IgD-negative memory B cell (primary cell): Measurements from ENCODE around the gene SPATS2. TPM values are rescaled to one million over a fixed set of nuclear protein-coding genes. Genes with fewer than 3 reads are reported as not detected.
"Not testable (repeated sequence)": the region's sequence is repeated elsewhere in the genome, so short reads cannot be mapped to it uniquely, and the experiment has no call there.

Source experiments
- H3K27ac Mint-ChIP-seq, 3 donors: one replicate each; pipeline ENCODE4 v1.8.0; 2020 to 2022; ENCODE audit warnings: mild to moderate bottlenecking in 3 of 3, mixed read lengths in 3 of 3, moderate library complexity in 1 of 3
- H3K27me3 Mint-ChIP-seq: one replicate; pipeline ENCODE4 v1.8.0; 2021; ENCODE audit warnings: mixed read lengths
- H3K36me3 Mint-ChIP-seq: one replicate; pipeline ENCODE4 v1.8.0; 2020; ENCODE audit warnings: mild to moderate bottlenecking, mixed read lengths
- H3K4me1 Mint-ChIP-seq, 3 donors: one replicate each; pipeline ENCODE4 v1.8.0; 2020 to 2022; ENCODE audit warnings: mixed read lengths in 3 of 3, mild to moderate bottlenecking in 1 of 3
- H3K4me3 Mint-ChIP-seq, 4 donors: one replicate each; pipeline ENCODE4 v1.8.0; 2020 to 2022; ENCODE audit warnings: mild to moderate bottlenecking in 4 of 4, mixed read lengths in 4 of 4, moderate library complexity in 3 of 4
- H3K9me3 Mint-ChIP-seq, 3 donors: one replicate each; pipeline ENCODE4 v1.8.0; 2020 to 2021; ENCODE audit warnings: mixed read lengths in 3 of 3, mild to moderate bottlenecking in 1 of 3
- polyA plus RNA-seq: library from polyadenylated mRNA; unstranded; fragments of 300-500 nt; fragmentation: Illumina TruSeq; gene quantifications from one replicate; pipeline ENCODE4 v1.2.3, GENCODE V29; 2021

Gene SPATS2
- polyA plus RNA-seq, 1 donor from 2014 or later, result 19.3 TPM

GRCh38 chr12:49357103-49357678 lies 10.1 kb upstream of the SPATS2 start:
- Mint-ChIP-seq H3K4me1 (peaks cover 0 to 5% (median 5%) of the 10 kb centered on the region in 3 donors), H3K27me3 (peaks cover 29% of the 10 kb centered on the region), H3K36me3 (no peaks in the 10 kb centered on the region), H3K9me3 (no peaks in the 10 kb centered on the region), H3K27ac (no peak overlapping the region), H3K4me3 (no peak overlapping the region)

DNA sequence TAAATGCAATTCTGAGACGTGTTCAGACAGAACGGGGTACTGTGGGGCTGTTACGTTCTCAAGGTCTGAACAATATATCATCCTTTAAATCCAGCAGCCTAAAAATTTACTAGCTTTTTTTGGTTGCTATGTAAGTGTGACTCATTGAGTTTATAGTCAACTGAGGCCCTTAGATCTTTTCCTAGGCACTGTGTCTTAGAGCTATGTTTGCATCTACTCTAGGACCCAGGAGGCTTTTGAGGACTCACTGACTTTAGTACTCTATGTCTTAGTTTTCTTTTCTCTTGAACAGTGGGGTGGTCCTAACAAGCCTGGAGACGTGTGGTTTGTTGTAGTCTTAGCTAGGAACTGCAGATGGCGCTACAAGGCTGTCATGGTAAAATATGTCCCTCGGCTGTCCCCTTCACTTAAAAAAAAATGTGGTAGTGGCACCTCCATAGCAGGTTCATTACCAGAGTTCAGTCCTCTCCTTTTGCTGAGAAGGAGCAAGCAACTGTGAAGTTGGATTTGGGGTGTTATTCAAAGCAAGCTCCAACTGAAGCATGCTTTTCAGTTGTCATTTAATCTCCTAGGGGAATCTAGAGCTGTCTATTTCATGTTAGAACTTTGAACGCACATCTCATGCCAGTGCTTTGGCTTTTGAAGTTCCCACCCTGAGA lies 8.7 kb upstream of the SPATS2 start:
- H3K36me3 Mint-ChIP-seq, result no peaks in the 10 kb centered on the region
- peaks cover 18% of the 10 kb centered on the region for H3K27me3 Mint-ChIP-seq

GRCh38 chr12:49359671-49360070 lies 7.6 kb upstream of the SPATS2 start:
- Mint-ChIP-seq H3K36me3 (no peaks in the 10 kb centered on the region), H3K4me3 (no peak overlapping the region), H3K27me3 (peaks cover 13% of the 10 kb centered on the region), H3K9me3 (no peaks in the 10 kb centered on the region), H3K27ac (no peak overlapping the region), H3K4me1 (peaks cover 0 to 5% (median 0%) of the 10 kb centered on the region in 3 donors)

More for the DNA sequence above, 8.7 kb upstream of the SPATS2 start:
- H3K9me3 Mint-ChIP-seq, result no peaks in the 10 kb centered on the region
- peak overlapping the region in 1 of 3 donors; percentile 47 for H3K27ac Mint-ChIP-seq
- peaks cover 0 to 5% (median 0%) of the 10 kb centered on the region in 3 donors for H3K4me1 Mint-ChIP-seq
- H3K4me3 Mint-ChIP-seq, result peak overlapping the region in 1 of 4 donors; percentile 23

DNA sequence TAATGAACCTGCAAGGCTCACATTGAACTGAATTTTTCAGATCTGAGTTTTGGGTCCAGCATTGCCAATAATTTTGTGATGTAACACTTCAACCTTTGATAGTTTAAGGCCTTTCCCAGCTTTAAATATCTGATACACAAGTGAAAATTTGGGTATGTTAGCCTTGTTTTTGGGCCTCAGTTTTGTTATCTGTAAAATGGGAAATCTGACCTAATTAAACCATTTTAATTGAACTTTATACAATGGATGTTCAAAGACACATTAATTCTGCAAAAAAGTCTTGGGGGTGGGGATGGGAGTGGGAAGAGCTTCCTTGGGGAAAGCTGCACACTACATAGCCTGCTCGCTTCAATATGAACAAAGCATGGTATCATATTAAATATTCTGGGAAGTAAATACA lies 5.2 kb upstream of the SPATS2 start:
- H3K27me3 Mint-ChIP-seq, result peaks cover 5% of the 10 kb centered on the region
- no peaks in the 10 kb centered on the region for H3K36me3 Mint-ChIP-seq
- H3K4me3 Mint-ChIP-seq, result no peak overlapping the region
- no peak overlapping the region for H3K27ac Mint-ChIP-seq
- no peaks in the 10 kb centered on the region for H3K9me3 Mint-ChIP-seq
- H3K4me1 Mint-ChIP-seq, result peaks cover 0 to 9% (median 5%) of the 10 kb centered on the region in 3 donors

- Mint-ChIP-seq H3K4me3 (peak overlapping the region in 2 of 4 donors; percentile 49 to 84), H3K36me3 (no peaks in the 10 kb centered on the region), H3K4me1 (peaks cover 19 to 23% (median 20%) of the 10 kb centered on the region in 3 donors), H3K27ac (no peak overlapping the region), H3K27me3 (no peaks in the 10 kb centered on the region), H3K9me3 (no peaks in the 10 kb centered on the region)
Observed at GRCh38 chr12:49364989-49365388, 2.3 kb upstream of the SPATS2 start.

DNA sequence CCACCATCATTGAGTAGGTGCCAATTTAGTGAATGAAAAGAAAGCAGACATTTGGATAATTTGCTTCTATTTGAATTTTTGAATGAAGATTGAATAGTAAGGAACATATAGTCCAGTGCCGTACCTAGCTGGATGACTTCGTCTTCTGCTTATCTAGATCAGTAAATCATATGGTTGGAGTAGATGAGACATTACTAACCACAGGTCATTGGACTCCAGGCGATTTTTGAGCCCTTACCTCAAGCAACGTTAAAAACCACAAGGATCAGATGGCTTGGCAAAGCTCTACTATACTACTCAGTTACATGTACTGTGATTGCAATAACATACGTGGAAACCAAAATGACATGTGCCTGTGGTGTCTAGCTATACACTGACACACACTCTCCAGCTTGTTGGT lies 1.7 kb upstream of the SPATS2 start:
- H3K36me3 Mint-ChIP-seq, result no peaks in the 10 kb centered on the region
- no peaks in the 10 kb centered on the region for H3K27me3 Mint-ChIP-seq
- H3K9me3 Mint-ChIP-seq, result no peaks in the 10 kb centered on the region
- H3K4me3 Mint-ChIP-seq, result peak overlapping the region in 3 of 4 donors; percentile 62 to 98 (median 84)
- H3K27ac Mint-ChIP-seq, result peak overlapping the region in 2 of 3 donors; percentile 79 to 98
- H3K4me1 Mint-ChIP-seq, result peaks cover 21 to 27% (median 22%) of the 10 kb centered on the region in 3 donors

DNA sequence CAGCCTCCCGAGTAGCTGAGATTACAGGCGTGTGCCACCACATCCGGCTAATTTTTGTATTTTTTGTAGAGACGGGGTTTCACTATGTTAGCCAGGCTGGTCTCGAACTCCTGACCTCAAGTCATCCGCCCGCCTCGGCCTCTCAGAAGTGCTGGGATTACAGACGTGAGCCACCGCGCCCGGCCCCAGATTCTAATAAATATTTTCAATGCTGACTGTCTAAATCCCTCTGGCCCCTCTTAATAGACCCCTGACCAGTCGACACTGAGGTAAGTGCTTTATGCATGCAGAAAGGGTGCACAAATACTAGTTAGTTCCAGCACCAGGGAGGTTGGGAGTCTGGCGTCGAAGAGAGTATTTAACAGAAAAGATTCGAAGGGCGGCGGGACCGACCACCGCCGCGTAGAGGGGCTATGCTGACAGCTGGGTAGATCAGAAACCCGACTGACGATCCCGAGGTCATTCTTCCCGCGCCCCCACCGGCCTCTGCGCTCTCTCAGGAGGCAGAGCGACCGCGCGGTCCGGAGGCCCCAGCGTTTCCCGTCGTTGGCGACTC lies 1.1 kb upstream of the SPATS2 start:
- Mint-ChIP-seq H3K9me3 (no peaks in the 10 kb centered on the region), H3K27ac (peak overlapping the region; percentile 79 to 98 (median 98)), H3K4me1 (peaks cover 24 to 31% (median 24%) of the 10 kb centered on the region in 3 donors), H3K27me3 (no peaks in the 10 kb centered on the region), H3K4me3 (peak overlapping the region; percentile 84 to 98 (median 94)), H3K36me3 (no peaks in the 10 kb centered on the region)

- H3K4me1 Mint-ChIP-seq, result peaks cover 29 to 36% (median 30%) of the 10 kb centered on the region in 3 donors
Observed at GRCh38 chr12:49366652-49367380, 446 bp upstream of the SPATS2 start.

GRCh38 chr12:49368240-49368600 lies 958 bp downstream of the SPATS2 start:
- Mint-ChIP-seq H3K4me1 (peaks cover 29 to 38% (median 30%) of the 10 kb centered on the region in 3 donors), H3K36me3 (no peaks in the 10 kb centered on the region), H3K4me3 (peak overlapping the region; percentile 84 to 98 (median 94)), H3K27ac (peak overlapping the region; percentile 79 to 98 (median 88)), H3K27me3 (no peaks in the 10 kb centered on the region), H3K9me3 (no peaks in the 10 kb centered on the region)

More at GRCh38 chr12:49366652-49367380, 446 bp upstream of the SPATS2 start:
- Mint-ChIP-seq H3K4me3 (peak overlapping the region; percentile 84 to 98 (median 94)), H3K36me3 (no peaks in the 10 kb centered on the region), H3K9me3 (no peaks in the 10 kb centered on the region), H3K27ac (peak overlapping the region; percentile 79 to 98 (median 98)), H3K27me3 (no peaks in the 10 kb centered on the region)

GRCh38 chr12:49369411-49370145 lies 2.3 kb downstream of the SPATS2 start:
- Mint-ChIP-seq H3K4me1 (peaks cover 29 to 38% (median 30%) of the 10 kb centered on the region in 3 donors), H3K27me3 (no peaks in the 10 kb centered on the region), H3K36me3 (no peaks in the 10 kb centered on the region), H3K27ac (peak overlapping the region; percentile 59 to 88 (median 69)), H3K4me3 (peak overlapping the region; percentile 65 to 98 (median 83)), H3K9me3 (no peaks in the 10 kb centered on the region)

GRCh38 chr12:49370539-49370938 lies 3.3 kb downstream of the SPATS2 start:
- Mint-ChIP-seq H3K36me3 (no peaks in the 10 kb centered on the region), H3K4me3 (peak overlapping the region in 3 of 4 donors; percentile 35 to 87 (median 53)), H3K4me1 (peaks cover 29 to 39% (median 30%) of the 10 kb centered on the region in 3 donors), H3K27ac (peak overlapping the region in 1 of 3 donors; percentile 69), H3K9me3 (no peaks in the 10 kb centered on the region), H3K27me3 (no peaks in the 10 kb centered on the region)

DNA sequence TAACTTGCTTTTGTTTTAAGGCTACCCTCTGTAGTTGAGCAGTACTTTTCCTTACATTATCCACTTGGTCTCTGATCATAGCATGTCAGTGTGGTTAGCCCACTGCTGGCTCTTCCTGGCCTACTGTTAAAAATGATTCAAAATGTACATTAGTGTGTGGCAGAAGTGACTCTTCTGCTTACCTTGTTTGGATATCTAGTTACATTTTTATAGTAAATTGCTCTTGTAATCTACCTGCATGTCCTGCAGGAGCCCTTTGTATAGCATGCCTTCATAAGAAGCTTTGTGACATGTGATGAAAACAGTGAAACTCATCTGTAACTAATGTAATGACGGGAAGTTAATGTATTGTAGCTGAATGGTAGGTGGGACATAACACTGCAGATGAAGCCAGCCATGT lies 8.1 kb downstream of the SPATS2 start:
- H3K9me3 Mint-ChIP-seq, result no peaks in the 10 kb centered on the region
- H3K36me3 Mint-ChIP-seq, result no peaks in the 10 kb centered on the region
- no peak overlapping the region for H3K4me3 Mint-ChIP-seq
- H3K27ac Mint-ChIP-seq, result no peak overlapping the region
- no peaks in the 10 kb centered on the region for H3K27me3 Mint-ChIP-seq
- peaks cover 8 to 14% (median 8%) of the 10 kb centered on the region in 3 donors for H3K4me1 Mint-ChIP-seq

GRCh38 chr12:49377386-49377785 lies 10.1 kb downstream of the SPATS2 start:
- Mint-ChIP-seq H3K4me1 (peaks cover 0 to 6% (median 0%) of the 10 kb centered on the region in 3 donors), H3K27me3 (no peaks in the 10 kb centered on the region), H3K4me3 (no peak overlapping the region), H3K9me3 (no peaks in the 10 kb centered on the region), H3K27ac (no peak overlapping the region), H3K36me3 (no peaks in the 10 kb centered on the region)

GRCh38 chr12:49380184-49380583 lies 12.9 kb downstream of the SPATS2 start:
- not testable (repeated sequence) for H3K9me3 Mint-ChIP-seq, H3K27me3 Mint-ChIP-seq, H3K27ac Mint-ChIP-seq, H3K4me1 Mint-ChIP-seq, H3K36me3 Mint-ChIP-seq, H3K4me3 Mint-ChIP-seq
